Stimulated activated CD4-positive, alpha-beta T cell treated with anti-CD3 and anti-CD28 coated beads, Interleukin-2, amount 100 ng/mL, for 24 hours (primary cell): Measurements from ENCODE around the gene MRPS7.
"Not testable (repeated sequence)": the region's sequence is repeated elsewhere in the genome, so short reads cannot be mapped to it uniquely, and the experiment has no call there.

Experiments used
- DNase-seq, 2 donors: peaks; one replicate each; pipeline ENCODE4 v3.0.0-alpha.2; 2020

The MRPS7 gene

DNA sequence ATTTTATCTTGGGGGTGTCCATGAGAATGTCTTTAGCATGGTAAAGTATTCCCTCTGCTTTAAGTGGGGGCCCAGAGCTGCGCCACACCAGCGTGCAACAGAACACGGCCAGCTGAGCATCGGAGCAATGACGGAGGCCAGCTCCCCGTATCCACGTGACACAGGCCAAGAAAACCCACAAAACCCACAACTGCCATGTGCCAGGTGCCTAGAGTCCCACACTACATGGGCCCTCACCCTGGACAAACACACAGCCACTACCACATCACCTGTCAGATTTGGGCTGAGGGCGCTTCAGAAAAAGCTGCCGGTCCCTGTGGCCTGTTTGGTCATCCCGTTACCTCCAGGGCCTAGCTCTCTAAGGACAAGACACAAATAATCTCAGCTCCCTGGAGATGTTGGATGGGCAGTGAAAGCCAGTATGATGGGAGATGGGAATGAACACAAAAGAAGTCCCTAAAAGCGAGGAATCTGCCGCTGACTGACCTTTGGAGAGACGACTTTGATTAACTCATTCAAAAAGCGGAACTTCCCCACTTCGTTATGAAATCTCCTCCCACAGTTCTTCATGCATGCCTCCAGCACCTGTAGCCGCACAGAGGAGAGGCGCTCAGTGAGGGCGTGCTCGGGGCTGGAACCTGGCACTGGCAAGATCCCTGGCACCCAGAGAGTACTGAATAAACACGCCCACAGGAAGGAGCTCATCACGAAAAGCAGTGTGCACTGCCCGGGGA, 17.4 kb upstream of the MRPS7 start:
- DNase-seq: peak in 1 of 2 donors; percentile 35

DNA sequence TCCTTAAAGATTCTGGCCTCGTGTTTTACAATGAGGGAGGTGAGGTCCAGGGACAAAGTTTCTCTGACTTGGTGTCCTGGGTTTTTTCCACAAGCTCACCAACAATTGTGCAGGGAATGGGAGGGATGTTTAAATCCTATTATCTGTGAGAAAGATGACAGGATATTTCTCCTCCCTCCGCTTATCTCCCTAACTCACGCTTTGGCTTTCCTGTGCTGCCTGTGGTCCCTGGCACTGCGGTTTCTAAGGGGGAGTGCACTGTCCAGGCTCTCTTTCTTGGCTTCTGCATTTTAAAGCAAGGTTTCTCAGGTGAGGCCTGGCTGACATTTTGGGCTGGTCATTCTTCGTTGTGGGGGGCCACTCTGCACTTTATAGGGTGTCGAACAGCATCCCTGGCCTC, 16.7 kb upstream of the MRPS7 start:
- DNase-seq: no peak

DNA sequence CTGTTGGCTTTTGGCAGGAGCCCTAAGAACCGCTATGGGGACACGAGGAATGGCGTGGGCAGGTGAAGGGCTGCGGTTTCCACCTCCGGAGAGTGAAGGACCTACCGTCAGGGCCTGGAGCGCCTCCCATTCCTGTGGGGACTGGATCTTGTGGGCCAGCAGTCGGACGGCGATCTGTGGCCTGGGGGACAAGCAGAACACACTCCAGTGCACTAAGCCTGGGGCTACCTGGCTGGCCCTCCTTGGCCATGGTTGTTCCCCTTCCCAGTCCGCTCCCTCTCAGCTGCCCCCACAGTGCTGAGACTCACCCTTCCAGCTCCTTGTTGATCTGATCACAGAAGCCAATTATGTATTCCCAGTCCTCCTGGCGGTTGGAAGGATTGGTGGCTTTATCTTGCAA, 15.3 kb upstream of the MRPS7 start:
- no peak for DNase-seq

DNA sequence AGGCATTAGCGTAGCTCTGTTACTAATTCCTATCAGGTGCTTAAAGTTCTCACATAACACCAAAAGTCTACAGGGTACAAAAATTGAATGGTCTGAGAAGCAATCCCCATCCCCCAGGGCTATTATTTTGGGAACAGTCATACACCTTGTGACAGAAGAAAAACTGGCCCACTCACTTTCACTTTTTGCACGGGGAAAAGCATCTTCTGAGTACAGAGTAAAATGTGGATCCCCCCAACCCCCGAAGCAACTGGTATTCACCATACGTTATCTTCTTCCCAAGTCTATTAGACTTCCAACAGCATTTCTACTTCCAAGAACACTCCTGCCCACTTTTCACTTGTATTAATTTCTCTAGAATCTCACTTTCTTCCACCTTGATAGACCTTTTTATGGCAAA, 12.1 kb upstream of the MRPS7 start:
- DNase-seq: peak in 1 of 2 donors; percentile 39

DNA sequence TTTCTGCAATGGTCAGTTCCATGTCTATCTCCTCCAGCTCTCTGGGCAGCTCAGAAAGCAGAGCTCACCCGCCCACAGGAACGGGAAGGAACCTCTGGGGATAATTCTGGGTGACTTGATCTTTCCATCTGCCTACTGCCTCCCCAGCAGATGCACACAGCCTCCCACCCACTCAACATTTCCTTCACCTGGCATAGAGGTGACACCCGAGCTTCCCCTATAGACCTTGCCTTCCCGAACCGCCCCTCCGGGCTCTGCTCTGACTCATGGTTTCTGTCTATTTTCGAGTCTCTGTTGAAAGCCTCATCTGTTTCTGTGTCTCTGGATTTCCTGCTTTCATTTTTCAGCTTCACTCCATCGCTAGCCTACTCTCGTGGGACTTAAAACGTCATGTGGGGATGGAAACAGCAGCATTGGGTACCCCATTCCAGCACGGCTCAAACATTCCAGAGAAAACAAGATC, 11.6 kb upstream of the MRPS7 start:
- DNase-seq: peak; percentile 84 to 85

DNA sequence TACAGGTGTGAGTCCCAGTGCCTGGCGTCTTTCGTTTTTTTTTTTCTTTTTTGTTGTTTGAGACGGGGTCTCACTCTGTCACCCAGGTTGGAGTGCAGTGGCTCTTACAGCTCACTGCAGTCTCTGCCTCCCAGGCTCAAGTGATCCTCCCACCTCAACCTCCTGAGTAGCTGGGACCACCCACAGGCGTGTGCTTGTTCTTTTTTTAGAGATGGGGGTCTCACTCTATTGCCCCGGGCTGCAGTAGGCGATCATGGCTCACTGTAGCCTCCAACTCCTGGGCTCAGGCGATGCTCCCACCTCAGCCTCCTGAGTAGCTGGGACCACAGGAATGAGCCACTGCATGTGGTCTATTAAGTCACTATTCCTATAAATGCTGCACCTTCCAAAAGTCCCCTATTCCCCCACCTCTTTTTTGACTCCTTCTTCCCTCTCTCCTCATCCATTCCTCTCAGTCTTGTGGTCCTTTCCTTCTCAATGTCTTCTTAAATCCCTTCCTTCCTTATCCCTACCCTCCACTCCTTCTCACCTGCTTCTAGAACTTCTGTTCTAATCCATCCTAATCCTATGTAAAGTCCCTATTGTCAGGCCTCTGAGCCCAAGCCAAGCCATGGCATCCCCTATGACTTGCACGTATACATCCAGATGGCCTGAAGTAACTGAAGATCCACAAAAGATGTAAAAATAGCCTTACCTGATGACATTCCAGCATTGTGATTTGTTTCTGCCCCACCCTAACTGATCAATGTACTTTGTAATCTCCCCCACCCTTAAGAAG, 9.5 kb upstream of the MRPS7 start:
- DNase-seq: no peak

DNA sequence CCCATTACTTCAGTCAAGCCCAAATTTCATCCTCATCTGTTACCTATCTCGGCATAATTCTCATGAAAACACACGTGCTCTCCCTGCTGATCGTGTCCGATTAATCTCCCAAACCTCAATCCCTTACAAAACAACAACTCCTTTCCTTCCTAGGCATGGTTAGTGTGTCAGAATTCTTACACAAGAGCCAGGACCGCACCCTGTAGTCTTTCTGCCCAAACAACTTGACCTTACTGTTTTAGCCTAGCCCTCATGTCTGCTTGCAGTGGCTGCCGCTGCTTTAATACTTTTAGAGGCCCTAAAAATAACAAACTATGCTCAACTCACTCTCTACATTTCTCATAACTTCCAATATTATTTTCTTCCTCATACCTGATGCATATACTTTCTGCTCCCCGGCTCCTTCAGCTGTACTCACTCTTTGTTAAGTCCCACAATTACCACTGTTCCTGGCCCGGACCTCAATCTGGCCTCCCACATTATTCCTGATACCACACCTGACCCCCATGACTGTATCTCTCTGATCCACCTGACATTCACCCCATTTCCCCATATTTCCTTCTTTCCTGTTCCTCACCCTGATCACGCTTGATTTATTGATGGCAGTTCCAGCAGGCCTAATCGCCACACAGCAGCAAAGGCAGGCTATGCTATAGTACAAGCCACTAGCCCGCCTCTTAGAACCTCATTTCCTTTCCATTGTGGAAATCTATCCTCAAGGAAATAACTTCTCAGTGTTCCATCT, 5.6 kb upstream of the MRPS7 start:
- not testable (repeated sequence) for DNase-seq

DNA sequence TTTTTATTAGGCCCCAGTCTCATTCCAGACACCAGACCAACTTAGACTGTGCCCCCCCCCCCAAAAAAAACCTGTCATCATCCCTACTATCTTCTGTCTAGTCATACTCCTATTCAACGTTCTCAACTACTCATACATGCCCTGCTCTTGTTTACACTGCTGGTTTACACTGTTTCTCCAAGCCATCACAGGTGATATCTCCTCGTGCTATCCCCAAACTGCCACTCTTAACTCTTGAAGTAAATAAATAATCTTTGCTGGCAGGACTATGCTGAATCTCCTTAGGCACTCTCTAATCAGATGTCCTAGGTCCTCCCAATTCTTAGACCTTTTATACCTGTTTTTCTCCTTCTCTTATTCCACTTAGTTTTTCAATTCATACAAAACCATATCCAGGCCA, 4.5 kb upstream of the MRPS7 start:
- DNase-seq: not testable (repeated sequence)

DNA sequence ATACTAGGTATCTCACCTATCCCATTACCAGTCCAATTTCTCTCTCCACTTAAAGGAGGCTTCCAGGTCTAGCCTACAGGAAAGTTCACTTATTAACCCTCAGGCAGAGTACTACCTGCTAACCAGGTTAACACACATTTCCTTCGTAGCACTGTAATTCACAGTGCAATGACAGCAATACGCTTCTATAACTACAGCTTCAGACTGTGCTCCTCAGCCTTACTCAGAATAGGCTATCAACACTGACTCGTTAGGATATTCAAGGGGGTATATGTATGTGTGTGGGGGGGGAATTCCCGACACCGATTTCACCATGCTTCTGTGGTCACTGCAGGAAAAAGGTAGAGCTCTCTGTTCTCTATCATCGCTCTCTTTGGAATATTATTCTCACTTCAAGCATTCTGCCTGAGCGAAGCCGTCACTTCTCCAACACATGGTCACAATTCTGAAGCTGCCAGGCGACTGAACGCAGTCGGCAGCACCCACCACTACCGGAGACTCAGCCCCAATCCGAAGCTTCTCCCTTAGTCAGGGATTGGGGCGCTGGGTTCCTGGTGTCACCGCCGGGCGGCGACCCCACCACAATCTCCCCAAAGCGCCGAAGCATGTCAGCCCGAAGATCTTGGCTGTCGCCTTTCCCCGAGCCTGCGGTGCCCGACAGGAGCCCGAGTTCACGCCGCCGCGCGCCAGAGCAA, 891 bp upstream of the MRPS7 start:
- peak; percentile 55 to 66 for DNase-seq

DNA sequence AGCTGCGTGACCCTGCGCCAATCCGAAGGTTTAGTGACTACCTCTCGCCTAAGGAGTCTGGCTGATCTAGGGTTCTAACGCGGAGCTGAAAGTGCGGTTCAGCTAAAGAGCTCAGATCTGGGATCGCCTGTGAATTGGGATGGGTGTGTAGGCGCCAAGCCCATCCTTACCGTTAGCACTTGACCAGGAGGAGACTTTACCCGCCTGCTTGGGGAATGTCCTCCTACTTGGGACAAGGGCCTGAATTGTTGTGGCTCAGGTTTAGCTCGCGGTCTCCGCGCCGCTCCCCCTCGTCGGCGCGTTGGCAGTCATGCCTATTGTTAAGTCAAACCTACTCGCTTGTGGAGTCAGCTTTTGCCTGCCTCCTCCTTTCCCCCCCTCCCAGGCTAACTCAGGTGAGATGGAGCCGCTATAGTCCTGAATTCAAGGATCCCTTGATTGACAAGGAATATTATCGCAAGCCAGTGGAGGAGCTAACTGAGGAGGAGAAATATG, 480 bp downstream of the MRPS7 start:
- no peak for DNase-seq

DNA sequence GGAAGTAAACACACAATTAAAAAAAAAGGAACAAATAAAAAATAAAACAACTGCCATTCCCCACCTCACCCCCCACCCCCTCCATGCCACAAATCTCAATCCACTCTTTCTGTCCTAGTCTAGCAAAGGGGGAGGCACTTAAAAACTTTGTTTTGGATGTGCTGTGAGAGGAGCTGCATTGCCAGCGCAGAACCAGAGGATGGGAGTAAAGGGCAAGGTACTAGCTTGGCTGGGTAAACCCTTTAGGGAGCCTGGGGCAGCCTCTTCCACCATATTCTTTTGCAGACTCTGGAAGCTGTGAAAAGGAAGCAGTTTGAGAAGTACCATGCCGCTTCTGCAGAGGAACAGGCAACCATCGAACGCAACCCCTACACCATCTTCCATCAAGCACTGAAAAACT, 1.4 kb downstream of the MRPS7 start:
- no peak for DNase-seq

DNA sequence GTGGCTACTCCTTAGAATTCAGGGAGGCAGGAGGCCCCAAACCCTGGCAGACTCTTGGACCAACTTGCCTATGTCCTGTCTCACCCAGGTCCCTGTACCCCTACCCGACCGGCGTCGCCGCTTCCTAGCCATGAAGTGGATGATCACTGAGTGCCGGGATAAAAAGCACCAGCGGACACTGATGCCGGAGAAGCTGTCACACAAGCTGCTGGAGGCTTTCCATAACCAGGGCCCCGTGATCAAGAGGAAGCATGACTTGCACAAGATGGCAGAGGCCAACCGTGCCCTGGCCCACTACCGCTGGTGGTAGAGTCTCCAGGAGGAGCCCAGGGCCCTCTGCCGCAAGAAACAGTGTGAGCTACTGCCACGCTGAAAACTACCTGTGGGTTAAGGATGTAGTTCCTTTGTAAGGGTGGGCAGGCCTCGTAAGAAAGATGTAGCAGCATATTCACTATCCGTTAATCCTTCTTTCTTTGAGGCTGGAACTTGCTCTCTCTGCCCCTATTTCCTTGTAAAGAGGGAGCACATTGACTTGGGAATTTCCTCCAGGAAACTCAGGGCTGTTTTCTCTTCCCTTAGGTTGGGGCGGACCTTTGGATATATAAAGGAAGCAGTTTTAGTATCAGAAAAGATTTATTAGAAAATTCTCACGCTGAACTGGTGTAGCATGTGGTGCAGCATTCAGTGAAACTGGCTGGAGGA, 4.1 kb downstream of the MRPS7 start:
- DNase-seq: no peak

DNA sequence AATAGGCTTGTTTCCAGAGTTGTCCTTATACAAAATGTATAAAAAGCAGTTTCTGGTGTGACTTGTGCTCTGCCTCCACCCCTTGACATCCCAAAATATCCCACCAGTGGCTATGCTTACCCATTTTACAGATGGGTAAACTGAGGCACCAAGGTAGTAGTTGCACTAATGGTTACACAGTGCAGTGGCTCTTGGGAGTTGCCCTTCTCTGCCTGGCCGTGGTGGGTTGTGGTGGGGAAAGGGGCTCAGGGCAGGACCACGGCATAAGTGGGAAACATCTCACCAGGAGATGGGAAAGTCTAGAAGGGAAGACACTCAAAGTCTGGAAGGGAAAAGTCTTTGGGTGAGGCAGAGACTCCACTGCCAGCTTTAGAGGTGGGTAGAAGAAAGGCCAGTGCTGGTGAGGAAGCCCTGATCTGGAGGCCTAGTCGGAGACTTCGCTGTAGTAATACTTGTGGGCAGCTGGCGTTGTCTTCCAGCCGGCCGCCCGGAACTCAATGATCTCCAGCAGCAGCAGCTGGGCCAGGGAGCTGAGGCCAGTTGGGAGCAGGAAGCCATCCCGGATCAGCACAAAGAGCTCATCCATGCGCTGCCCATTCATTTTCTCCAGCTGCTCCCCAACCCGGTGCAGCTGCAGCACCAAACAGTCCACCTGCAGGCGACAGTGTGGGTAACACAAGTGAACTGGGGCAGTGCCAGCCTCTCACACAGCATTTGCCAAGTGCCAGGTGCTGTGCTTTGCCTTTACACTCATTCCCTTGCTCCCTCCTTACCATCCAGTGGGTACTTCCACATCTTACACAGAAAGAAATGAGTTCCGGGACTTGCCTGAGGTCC, 4.9 kb downstream of the MRPS7 start:
- DNase-seq: no peak

DNA sequence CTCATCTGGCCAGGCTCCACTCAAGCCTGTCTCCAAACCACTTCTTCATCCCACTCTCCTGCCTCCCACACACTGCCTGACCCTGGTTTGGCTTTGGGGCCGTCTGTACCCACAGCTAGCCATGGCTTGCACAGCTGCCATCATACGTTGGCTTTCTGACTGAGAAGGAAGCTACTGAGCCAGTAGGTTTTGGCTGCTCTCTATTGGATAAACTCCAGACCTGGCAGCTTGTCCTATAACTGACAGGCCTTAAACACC, 5.4 kb downstream of the MRPS7 start:
- no peak for DNase-seq

DNA sequence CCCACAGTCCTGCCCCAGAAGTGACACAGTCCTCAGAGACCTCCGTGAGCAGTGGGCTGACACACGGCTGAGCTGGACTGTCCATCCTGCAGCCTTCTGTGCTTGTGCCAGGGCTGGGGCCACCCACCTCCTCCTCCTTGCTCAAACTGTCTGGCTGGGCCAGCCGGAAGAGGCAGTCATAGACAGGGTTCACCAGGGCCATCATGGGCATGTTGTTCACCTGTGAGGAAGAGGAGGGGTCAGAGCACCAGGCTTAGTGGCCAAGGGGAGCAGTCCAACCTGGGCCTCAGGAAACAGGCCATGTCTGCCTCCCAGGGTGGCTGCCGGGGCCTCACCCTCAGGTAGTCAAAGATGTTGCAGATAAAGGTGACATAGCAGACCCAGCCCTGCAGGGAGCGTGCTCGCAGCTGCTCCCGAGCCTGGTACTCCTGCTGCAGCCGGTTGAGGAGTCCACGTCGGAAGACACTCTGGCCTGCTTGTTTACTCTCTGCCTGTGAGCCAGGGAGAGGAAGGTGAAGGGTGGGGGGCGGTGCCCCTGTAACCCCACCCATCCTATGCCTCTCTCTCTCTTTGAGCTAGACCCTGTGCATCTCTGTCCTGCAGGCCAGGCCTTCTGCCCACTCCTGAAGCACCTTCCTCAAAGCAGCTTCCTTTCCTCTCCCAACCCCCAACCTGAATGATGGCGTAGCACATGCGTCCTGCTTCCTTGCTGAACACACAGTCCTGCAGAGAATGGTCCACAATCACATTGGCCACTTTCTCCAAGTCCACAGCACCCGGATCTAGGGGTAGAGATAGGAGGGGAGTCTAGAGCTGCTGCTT, 5.9 kb downstream of the MRPS7 start:
- DNase-seq: no peak

DNA sequence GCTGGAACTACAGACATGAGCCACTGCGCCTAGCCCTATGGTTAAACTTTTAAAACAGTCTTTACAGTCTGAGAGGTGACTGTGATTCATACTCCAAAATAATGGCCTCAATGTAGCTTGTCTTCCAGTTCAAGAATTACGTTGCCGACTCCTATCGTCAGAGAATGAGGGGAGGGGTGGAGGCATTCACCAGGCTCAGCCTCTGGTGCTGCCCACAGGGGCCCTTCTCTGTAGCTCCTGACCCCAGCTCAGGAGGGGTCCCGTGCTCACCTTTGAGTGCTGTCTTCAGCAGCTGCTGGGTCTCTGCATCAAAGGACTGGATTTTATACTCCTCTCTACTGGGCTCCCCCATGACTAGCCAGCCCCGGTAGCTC, 8.2 kb downstream of the MRPS7 start:
- peak in 1 of 2 donors; percentile 33 for DNase-seq

DNA sequence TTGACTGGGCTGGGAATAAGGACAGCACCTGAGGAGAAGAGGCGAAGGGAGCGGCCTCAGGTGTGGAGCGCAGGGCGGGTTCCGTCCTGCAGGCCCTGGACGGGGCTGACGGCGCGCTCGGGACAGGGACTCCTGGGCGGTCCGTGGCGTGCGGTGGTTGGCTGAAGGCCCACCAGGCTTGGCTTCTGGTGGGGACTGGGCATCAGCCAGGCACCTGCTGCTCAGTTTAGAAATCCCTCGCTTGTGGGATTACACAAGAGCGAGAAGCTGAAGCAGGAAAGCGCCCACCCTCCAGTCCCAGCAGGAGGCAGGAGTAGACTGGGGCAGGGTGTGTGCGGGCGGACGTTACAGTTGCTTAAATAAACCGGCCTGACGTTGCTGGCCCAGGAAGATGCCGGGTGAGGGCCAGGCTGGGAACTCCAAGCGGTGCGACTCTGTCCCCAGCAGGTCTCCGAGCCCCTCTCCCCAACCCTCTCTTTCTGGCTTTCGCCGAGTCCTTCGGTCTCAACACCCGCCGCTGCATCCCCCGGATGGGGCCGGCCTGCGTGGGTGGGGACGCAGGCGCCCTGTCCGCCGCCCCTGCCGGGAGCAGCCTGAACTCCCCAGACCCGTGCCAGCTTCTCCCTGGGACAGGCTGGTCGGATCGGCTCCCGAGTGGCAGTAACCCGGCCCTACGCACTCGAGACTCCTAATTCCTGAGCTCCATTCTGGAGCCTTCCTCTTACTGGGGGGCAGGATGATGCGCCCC, 8.7 kb downstream of the MRPS7 start:
- peak; percentile 58 to 74 for DNase-seq

DNA sequence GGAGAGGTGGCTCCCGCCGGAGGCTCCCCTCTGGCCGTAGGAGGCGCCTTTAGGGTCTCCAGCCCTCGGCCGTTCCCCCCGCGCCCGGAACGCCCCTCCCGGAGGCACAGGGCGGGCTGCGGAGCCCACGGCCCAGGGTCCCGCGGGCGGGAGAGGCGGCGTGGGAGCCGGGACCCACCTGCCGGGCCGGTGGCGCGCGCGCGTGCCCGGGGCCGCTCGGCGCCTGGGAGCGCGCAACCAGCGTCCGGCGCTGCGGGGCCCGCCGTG, 9.2 kb downstream of the MRPS7 start, which contains the start of gene MIF4GD:
TSS of gene MIF4GD (minus strand) at position 266 of the 267 bp plus-strand sequence. CDS start 1,036 bp downstream, outside the sequence.
- no peak for DNase-seq

DNA sequence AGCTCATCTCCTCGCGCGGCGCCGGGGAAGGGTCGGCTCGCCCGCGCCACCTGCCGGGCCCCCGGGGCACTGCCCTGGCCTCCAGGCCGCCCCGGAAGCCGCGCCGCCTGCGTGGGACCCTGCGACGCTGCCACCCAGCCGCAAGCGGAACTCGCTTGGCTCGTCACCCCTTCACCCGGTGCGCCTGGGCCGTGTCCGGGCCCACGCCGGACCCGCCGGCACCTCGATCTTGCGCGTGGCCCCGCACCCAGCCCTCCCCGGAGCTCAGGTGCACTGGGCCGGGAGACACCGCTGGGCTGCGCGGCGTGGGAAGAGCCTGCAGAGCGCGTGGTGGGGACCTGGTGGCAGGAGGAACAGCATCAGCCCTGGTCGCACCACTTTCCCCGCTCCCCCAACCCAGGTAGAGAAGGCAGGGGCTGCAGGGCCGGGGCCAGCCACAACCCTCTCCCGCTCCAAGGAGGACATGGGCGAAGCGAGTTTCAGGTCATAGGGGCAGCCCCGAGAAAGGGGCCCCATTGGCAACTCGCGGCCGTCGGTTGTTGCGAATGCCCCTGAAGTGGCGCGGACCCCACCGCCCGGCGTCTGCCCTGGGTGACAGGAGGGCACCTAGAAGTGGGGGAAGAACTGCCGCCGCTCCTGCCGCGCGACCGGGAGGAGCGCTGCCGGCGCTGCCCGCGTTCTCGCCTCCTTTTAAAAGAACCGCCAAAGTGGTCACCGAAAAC, 9.7 kb downstream of the MRPS7 start:
- DNase-seq: peak; percentile 88 to 91
